Erythroblast (primary cell): ENCODE measurements around the gene GVQW3.

Source experiments
- GATA1 ChIP-seq: IDR thresholded peaks from 2 replicates; pipeline ENCODE4 v1.6.1; 2011; ENCODE audit warnings: low read depth, mild to moderate bottlenecking, control low read depth, low read length, moderate library complexity
- POLR2A ChIP-seq: IDR thresholded peaks from 2 replicates; pipeline ENCODE4 v1.6.1; 2011; ENCODE audit warnings: mild to moderate bottlenecking, low read length

- TF ChIP-seq POLR2A (no peak), GATA1 (no peak)
Measured at GRCh38 chr11:76388408-76388807, 7.3 kb downstream of the GVQW3 start.
